ENCODE measurements around the gene MINAR1. TPM values are rescaled to one million over a fixed set of nuclear protein-coding genes. Genes with fewer than 3 reads are reported as not detected.
"Not testable (repeated sequence)": the region's sequence is repeated elsewhere in the genome, so short reads cannot be mapped to it uniquely, and the experiment has no call there.

Gene MINAR1
- total RNA-seq, 4 donors from 2014 or later = 0.03 to 0.38 (median 0.17) TPM

DNA sequence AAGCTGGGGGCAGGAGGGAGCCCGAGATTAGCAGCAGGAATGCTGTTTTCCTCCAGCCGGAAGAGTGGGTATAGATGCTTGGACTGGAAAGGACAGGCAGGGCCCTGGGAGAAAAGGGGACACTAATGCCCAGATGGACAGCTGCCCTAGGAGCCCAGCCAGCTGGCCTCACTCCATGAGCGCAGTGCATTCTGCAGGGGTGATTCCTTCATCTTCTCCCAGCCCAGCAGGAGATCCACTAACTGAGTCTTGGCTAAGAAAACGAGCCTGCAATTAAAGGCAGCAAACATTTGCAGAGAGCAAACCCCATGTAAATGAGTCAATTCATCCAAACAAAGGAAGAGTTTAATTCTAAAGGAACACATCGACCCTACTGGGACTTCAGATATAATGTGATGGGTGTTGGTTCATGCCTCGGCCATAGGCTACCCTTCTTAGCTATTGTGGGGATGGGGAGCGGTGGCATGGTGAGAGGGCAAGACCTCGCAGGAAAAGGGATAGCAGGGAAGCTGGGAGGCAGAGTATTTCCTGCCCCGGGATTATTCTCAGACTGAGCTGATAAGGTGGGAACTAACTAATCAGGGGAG is 13.3 kb upstream of the MINAR1 start:
- no peak overlapping the region for H3K4me3 ChIP-seq
- no peaks in the 10 kb centered on the region for H3K4me1 ChIP-seq
- 54 to 57% methylated on average over 9 of the region's 9 CpGs for WGBS, 2 donors
- no peak for DNase-seq
- TF ChIP-seq, protein P1, sequence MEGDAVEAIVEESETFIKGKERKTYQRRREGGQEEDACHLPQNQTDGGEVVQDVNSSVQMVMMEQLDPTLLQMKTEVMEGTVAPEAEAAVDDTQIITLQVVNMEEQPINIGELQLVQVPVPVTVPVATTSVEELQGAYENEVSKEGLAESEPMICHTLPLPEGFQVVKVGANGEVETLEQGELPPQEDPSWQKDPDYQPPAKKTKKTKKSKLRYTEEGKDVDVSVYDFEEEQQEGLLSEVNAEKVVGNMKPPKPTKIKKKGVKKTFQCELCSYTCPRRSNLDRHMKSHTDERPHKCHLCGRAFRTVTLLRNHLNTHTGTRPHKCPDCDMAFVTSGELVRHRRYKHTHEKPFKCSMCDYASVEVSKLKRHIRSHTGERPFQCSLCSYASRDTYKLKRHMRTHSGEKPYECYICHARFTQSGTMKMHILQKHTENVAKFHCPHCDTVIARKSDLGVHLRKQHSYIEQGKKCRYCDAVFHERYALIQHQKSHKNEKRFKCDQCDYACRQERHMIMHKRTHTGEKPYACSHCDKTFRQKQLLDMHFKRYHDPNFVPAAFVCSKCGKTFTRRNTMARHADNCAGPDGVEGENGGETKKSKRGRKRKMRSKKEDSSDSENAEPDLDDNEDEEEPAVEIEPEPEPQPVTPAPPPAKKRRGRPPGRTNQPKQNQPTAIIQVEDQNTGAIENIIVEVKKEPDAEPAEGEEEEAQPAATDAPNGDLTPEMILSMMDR (IDR thresholded peaks at IDR 0.05) = no peak
- TF ChIP-seq POLR2A (IDR thresholded peaks at IDR 0.05) = no peak
- no peaks in the 10 kb centered on the region for H3K27me3 ChIP-seq
- no peaks in the 10 kb centered on the region for H3K36me3 ChIP-seq
- H3K27ac ChIP-seq = no peak overlapping the region
- no peaks in the 10 kb centered on the region for H3K9me3 ChIP-seq
- intact Hi-C loops (cut with DNase I) = no loop called here

DNA sequence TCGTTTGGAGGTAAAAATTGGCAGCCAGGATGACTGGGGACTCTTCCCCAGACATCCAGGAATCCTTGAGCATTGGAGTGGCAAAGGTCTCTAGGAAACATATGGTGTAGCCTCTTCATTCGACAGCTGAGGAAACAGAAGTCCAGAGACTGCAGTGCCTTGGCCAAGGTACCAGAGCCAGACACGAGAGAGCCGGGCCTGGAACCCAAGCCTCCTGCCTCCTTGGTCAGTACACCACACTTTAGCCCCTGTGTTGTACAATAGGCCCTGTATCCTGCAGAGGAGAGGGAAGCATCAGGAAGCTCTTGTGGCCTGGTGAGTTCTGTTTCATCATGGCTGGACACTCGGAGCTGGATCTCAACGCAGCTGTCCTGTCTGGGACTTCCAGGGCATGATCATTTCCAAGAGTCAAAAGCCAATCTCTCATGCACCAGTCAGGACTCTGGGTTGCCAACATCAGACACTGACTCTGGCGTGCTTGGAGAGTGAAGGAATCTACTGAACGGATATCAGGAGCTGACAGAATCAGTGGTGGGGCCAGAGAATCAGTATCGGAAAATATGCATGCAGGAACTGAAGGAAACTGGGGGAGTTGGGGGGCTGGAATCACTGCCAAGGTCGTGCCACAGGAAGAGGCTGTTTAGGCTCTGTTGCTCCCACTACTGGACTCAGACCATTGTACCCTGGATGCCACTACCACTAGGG is 6.4 kb upstream of the MINAR1 start:
- 70 to 77% methylated on average over 8 to 9 of the region's 10 CpGs for WGBS, 2 donors
- Histone ChIP-seq H3K9me3 (no peaks in the 10 kb centered on the region), H3K4me3 (no peak overlapping the region), H3K4me1 (no peaks in the 10 kb centered on the region), H3K27me3 (peaks cover 0 to 58% (median 8%) of the 10 kb centered on the region in 4 donors), H3K27ac (no peak overlapping the region), H3K36me3 (no peaks in the 10 kb centered on the region)
- TF ChIP-seq, protein P1 (IDR thresholded peaks at IDR 0.05) = no peak
- TF ChIP-seq POLR2A (IDR thresholded peaks at IDR 0.05) = no peak
- intact Hi-C loops (cut with DNase I) = no loop called here
- DNase-seq = no peak

DNA sequence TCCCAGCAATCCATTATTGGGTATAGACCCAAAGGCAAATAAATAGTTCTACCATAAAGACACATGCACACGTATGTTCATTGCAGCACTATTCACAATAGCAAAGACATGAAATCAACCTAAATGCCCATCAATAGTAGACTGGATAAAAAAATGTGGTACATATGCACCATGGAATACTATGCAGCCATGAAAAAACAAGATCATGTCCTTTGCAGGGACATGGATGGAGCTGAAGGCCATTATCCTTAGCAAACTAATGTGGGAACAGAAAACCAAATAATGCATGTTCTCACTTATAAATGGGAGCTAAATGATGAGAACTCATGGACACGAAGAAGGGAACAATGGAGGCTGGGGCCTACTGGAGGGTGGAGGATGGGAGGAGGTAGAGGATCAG is 5.2 kb upstream of the MINAR1 start:
- intact Hi-C loops (cut with DNase I); H3K36me3 ChIP-seq; H3K4me3 ChIP-seq; H3K27ac ChIP-seq; DNase-seq; H3K9me3 ChIP-seq: not testable (repeated sequence)
- Histone ChIP-seq H3K4me1 (peaks cover 5 to 11% (median 6%) of the 10 kb centered on the region in 3 donors), H3K27me3 (peaks cover 0 to 70% (median 8%) of the 10 kb centered on the region in 4 donors)
- 84 to 89% methylated on average over 2 of the region's 2 CpGs for WGBS, 2 donors

DNA sequence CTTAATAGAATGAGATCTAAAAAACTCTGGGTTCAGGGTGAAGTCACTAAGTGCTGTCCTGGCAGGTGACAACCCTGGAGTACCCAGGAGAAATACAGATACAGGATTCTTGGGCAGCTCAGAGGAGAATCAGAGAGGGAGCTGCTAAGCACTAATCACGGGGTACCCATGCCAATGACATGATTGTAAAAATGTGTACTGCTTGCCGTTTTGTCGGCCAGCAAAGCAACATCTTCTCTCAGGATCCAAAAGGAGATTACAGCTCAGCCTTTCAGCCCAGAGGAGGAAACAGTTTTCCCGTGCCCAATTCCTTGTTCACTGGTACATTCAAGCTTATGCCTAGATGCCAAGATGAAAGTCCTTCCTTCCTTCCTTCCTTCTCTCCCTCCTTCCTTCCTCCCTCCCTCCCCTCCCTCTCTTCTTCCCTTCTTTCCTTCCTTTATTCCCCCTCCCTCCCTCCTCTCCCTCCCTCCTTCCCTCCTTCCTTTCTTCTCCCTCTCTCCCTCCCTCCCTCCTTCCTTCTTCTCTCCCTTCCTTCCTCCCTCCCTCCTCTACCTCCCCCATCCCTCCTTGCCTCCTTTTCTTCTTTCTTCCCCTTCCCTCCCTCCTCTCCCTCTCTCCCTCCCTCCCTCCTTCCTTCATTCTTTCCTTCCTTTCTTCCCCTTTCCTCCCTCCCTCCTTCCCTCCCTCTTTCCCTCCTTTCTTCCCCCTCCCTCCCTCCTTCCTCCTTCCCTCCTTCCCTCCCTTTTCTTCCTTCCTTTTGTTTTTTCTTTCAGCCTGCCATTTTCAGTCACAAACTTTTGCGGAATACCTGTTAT is 4.1 kb upstream of the MINAR1 start:
- H3K36me3 ChIP-seq = no peaks in the 10 kb centered on the region
- intact Hi-C loops (cut with DNase I) = no loop called here
- no peak overlapping the region for H3K27ac ChIP-seq
- H3K27me3 ChIP-seq = peaks cover 0 to 81% (median 10%) of the 10 kb centered on the region in 4 donors
- WGBS, 2 donors = 66 to 73% methylated on average over 5 of the region's 5 CpGs
- DNase-seq = no peak
- peaks cover 12 to 22% (median 15%) of the 10 kb centered on the region in 3 donors for H3K4me1 ChIP-seq
- TF ChIP-seq, protein P1 (IDR thresholded peaks at IDR 0.05) = no peak
- no peak for TF ChIP-seq POLR2A (IDR thresholded peaks at IDR 0.05)
- H3K9me3 ChIP-seq = no peaks in the 10 kb centered on the region
- H3K4me3 ChIP-seq = no peak overlapping the region

DNA sequence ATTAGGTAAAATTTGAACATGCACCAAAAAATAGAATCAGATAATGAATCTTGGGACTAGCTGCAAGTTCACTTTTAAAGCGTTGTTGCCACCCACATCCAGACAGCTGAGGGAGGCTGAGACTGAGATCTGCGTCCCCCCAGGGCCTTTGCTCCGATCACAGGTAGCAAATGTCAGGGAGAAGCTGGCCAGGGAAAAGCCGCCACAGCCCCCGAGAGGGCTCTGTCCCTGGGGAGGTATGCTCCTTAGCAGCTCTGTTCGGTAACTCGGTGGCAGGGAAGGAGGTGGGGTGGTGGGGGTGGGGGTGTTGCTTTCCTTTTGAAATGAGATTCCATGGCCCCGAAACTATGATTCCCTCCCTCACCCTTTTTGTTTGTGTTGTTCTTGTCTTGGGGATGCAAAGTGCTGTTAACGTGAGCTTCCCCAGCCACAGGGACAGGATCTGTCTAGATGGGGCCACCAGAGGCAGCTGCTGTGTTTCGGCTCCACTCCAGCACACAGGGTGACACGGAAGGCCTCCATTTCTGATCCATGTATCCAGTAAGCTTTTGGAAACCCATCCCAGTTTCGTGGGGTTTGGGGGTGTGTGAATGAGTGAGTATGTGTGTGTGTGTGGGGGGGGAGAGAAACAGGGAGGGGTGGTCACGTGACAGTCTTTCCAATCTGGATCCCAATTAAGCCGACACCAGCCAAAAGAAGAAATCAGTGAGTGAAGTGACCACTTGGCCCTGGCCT is 1.1 kb upstream of the MINAR1 start:
- Histone ChIP-seq H3K27me3 (peaks cover 0 to 100% (median 15%) of the 10 kb centered on the region in 4 donors), H3K9me3 (no peaks in the 10 kb centered on the region), H3K36me3 (no peaks in the 10 kb centered on the region), H3K27ac (no peak overlapping the region), H3K4me1 (peaks cover 12 to 24% (median 15%) of the 10 kb centered on the region in 3 donors), H3K4me3 (peak overlapping the region in 3 of 4 donors; percentile 27 to 64 (median 50))
- TF ChIP-seq, protein P1 (IDR thresholded peaks at IDR 0.05) = no peak
- TF ChIP-seq POLR2A (IDR thresholded peaks at IDR 0.05) = no peak
- WGBS, 2 donors = 18 to 36% methylated on average over 7 to 10 of the region's 14 CpGs
- intact Hi-C loops (cut with DNase I) = no loop called here
- DNase-seq = no peak

All from esophagus squamous epithelium (tissue), 5 donors.